K562 (cell line): ENCODE data around the gene ATP6V1G2. TPM values are rescaled to one million over a fixed set of nuclear protein-coding genes. Genes with fewer than 3 reads are reported as not detected.

Experiments used
- ETS2 ChIP-seq: IDR thresholded peaks from 2 replicates; pipeline ENCODE4 v1.6.1; 2016; ENCODE audit warnings: borderline replicate concordance, missing genetic modification characterization, mild to moderate bottlenecking, moderate library complexity, missing compliant biosample characterization; ENCODE audit not compliant: poor library complexity, severe bottlenecking
- FOXP1 ChIP-seq: sonication (generic); formaldehyde crosslinking; IDR thresholded peaks from 2 replicates; pipeline ENCODE4 v1.8.0; 2022; ENCODE audit warnings: mild to moderate bottlenecking, missing genetic modification reagents
- HMBOX1 ChIP-seq: sonication (generic); IDR thresholded peaks from 2 replicates; pipeline ENCODE4 v1.6.1; 2016
- MLLT1 ChIP-seq, 2 experiments: fragments of 450-650 bp; IDR thresholded peaks; 2 replicates each; pipeline ENCODE4 v1.6.1; 2016
- NFYB ChIP-seq: IDR thresholded peaks from 2 replicates; pipeline ENCODE4 v1.6.1; 2011; ENCODE audit warnings: mild to moderate bottlenecking, moderate library complexity; ENCODE audit not compliant: insufficient read length; ENCODE audit errors: extremely low read depth
- PBX2 ChIP-seq, 2 experiments: IDR thresholded peaks in 1 of 2; conservative IDR thresholded peaks in 1 of 2; 2 replicates each; pipeline ENCODE4 v1.6.1; 2016; ENCODE audit warnings: low read depth in 2 of 2, mild to moderate bottlenecking in 1 of 2, missing compliant biosample characterization in 1 of 2, missing genetic modification characterization in 1 of 2, moderate library complexity in 1 of 2
- PHTF2 ChIP-seq: fragments of 250-450 bp; sonication (Bioruptor Pico); IDR thresholded peaks from 2 replicates; pipeline ENCODE4 v1.5.0; 2021; ENCODE audit warnings: mild to moderate bottlenecking
- PKNOX1 ChIP-seq: fragments of 450-650 bp; IDR thresholded peaks from 2 replicates; pipeline ENCODE4 v1.6.1; 2016
- RCOR1 ChIP-seq, 2 experiments: IDR thresholded peaks; 2 replicates each; pipeline ENCODE4 v1.6.1; 2012; ENCODE audit warnings: low read depth in 2 of 2, low read length in 2 of 2, borderline replicate concordance in 1 of 2, improper control_type of control experiment in 1 of 2
- SIN3B ChIP-seq: fragments of 450-650 bp; IDR thresholded peaks from 2 replicates; pipeline ENCODE4 v1.6.1; 2017; ENCODE audit warnings: low read depth, mild to moderate bottlenecking, moderate library complexity
- SMARCA5 ChIP-seq: fragments of 450-650 bp; IDR thresholded peaks from 2 replicates; pipeline ENCODE4 v1.6.1; 2016
- SP1 ChIP-seq: sonication (generic); formaldehyde crosslinking; IDR thresholded peaks from 2 replicates; pipeline ENCODE4 v1.8.1; 2022; ENCODE audit warnings: mild to moderate bottlenecking, missing genetic modification reagents
- polyA plus RNA-seq, 8 experiments: library from polyadenylated mRNA; depleted of rRNA in 4 of 8; stranded (reverse) in 5 of 8; unstranded in 3 of 8; fragments of >200 nt; fragmentation: Nextera tagmentation in 2 of 8; fragmentation: Illumina TruSeq in 1 of 8; extraction: Ambion mirVana in 2 of 8; extraction: Trizol in 1 of 8; gene quantifications; 2 replicates each; pipeline versions ENCODE4 v1.2.1 to v1.2.3, GENCODE V29; 2011 to 2014; ENCODE audit warnings: inconsistent platforms in 1 of 8, missing spikeins in 1 of 8
- total RNA-seq, 7 experiments: library from RNA; depleted of rRNA in 6 of 7; stranded (reverse); fragments of >200 nt in 6 of 7; fragmentation: Illumina TruSeq in 2 of 7; extraction: Trizol in 2 of 7; gene quantifications; 2 replicates each; pipeline versions ENCODE4 v1.2.1 to v1.2.3, GENCODE V29; 2011 to 2021; ENCODE audit warnings: low replicate concordance in 1 of 7

ATP6V1G2 gene
- total and polyA plus RNA-seq, 9 of the 15 experiments (the other 6 are each of a cell fraction or from before 2014, with no cell fraction given) = 0.14 to 1.5 (median 0.33) TPM

- TF ChIP-seq SIN3B (no peak), MLLT1 (IDR thresholded peaks at IDR 0.05) (no peak), HMBOX1 (no peak), ETS2 (tag) (no peak), PHTF2 (0 out of 2 replicates have a peak, but pooled peaks have one; percentile 23), PKNOX1 (peak; percentile 68), SMARCA5 (peak; percentile 92; the same call in 1 of the 2 replicates), NFYB (no peak), FOXP1 (CRISPR knock-in tag) (peak; percentile 32; the same call in 1 of the 2 replicates), SP1 (CRISPR knock-in tag) (peak; percentile 63; the same call in 1 of the 2 replicates), RCOR1 (IDR thresholded peaks at IDR 0.05; ENCODE audit: borderline replicate concordance in 1 of 2, low read depth in 2 of 2, low read length in 2 of 2) (peak in 1 of 2 experiments; percentile 80; a peak in 2 of 4 replicates), PBX2 (CRISPR knock-in tag; IDR thresholded peaks at IDR 0.05; ENCODE audit: low read depth) (no peak), PBX2 (tag; conservative IDR thresholded peaks at IDR 0.05; ENCODE audit: low read depth) (0 out of 2 replicates have a peak, but pooled peaks have one; percentile 7)
Observed at GRCh38 chr6:31585491-31585890, 39.1 kb upstream of the ATP6V1G2 start (continued).
